WERI-Rb-1 (cell line): Measurements from ENCODE around the gene MAPKAP1.

Experiments used
- DNase-seq: peaks from one replicate; pipeline ENCODE4 v3.0.0-alpha.2; 2020
- H3K27ac ChIP-seq: fragments of 250-450 bp; sonication (Bioruptor Pico); 2 replicates; pipeline ENCODE4 v1.5.1; 2020; ENCODE audit warnings: mild to moderate bottlenecking, moderate library complexity
- H3K27me3 ChIP-seq: fragments of 250-450 bp; sonication (Bioruptor Pico); 2 replicates; pipeline ENCODE4 v1.5.1; 2021; ENCODE audit warnings: mild to moderate bottlenecking, low read depth, moderate library complexity; ENCODE audit not compliant: insufficient read depth, severe bottlenecking
- H3K36me3 ChIP-seq: fragments of 250-450 bp; sonication (Bioruptor Pico); 2 replicates; pipeline ENCODE4 v1.5.1; 2020; ENCODE audit warnings: mild to moderate bottlenecking, moderate library complexity
- H3K4me3 ChIP-seq: 2 replicates; pipeline ENCODE4 v1.5.1; 2011; ENCODE audit warnings: low read depth, mild to moderate bottlenecking, control low read depth, low read length
- H3K9me3 ChIP-seq: fragments of 250-450 bp; sonication (Bioruptor Pico); 2 replicates; pipeline ENCODE4 v1.5.1; 2021; ENCODE audit warnings: mild to moderate bottlenecking, moderate library complexity; ENCODE audit not compliant: severe bottlenecking
- CTCF ChIP-seq: IDR thresholded peaks from 2 replicates; pipeline ENCODE4 v1.5.1; 2011; ENCODE audit warnings: low read depth, mild to moderate bottlenecking, control low read depth, inconsistent platforms, low read length

The MAPKAP1 gene

GRCh38 chr9:125416517-125416916 is 290.5 kb downstream of the MAPKAP1 start:
- H3K27me3 ChIP-seq = no peaks in the 10 kb centered on the region
- no peak overlapping the region for H3K4me3 ChIP-seq
- H3K27ac ChIP-seq = no peak overlapping the region
- H3K36me3 ChIP-seq = no peaks in the 10 kb centered on the region
- no peaks in the 10 kb centered on the region for H3K9me3 ChIP-seq
- DNase-seq = no peak
- TF ChIP-seq CTCF = no peak

GRCh38 chr9:125415583-125416460 is 291.2 kb downstream of the MAPKAP1 start:
- H3K36me3 ChIP-seq = no peaks in the 10 kb centered on the region
- H3K9me3 ChIP-seq = no peaks in the 10 kb centered on the region
- H3K27ac ChIP-seq = no peak overlapping the region
- no peak overlapping the region for H3K4me3 ChIP-seq
- H3K27me3 ChIP-seq = no peaks in the 10 kb centered on the region
- TF ChIP-seq CTCF = no peak
- no peak for DNase-seq

- no peaks in the 10 kb centered on the region for H3K27me3 ChIP-seq
- H3K27ac ChIP-seq = no peak overlapping the region
- peaks cover 2% of the 10 kb centered on the region for H3K9me3 ChIP-seq
- no peak for DNase-seq
- no peak overlapping the region for H3K4me3 ChIP-seq
- no peak for TF ChIP-seq CTCF
- H3K36me3 ChIP-seq = no peaks in the 10 kb centered on the region
Observed at GRCh38 chr9:125413579-125413978, 293.4 kb downstream of the MAPKAP1 start.

DNA sequence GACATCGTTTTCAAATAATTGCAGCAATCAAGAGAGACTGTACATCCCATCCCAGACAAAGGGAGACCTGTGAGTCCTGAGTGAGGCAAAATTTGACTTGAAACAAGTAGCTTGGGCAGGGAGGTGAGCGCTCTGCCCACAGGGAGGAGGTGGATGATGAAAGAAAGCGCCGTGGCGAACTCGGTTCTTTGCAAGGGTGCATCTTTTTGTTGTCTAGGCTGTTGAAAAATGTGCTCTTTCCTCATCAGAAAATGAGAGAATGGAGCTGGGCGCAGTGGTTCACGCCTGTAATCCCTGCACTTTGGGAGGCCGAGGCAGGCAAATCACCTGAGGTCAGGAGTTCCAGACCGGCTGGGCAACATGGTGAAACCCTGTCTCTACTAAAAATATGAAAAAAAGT is 294.8 kb downstream of the MAPKAP1 start:
- DNase-seq = no peak
- Histone ChIP-seq H3K27ac (no peak overlapping the region), H3K9me3 (peaks cover 2% of the 10 kb centered on the region), H3K36me3 (no peaks in the 10 kb centered on the region), H3K27me3 (no peaks in the 10 kb centered on the region), H3K4me3 (no peak overlapping the region)
- no peak for TF ChIP-seq CTCF

DNA sequence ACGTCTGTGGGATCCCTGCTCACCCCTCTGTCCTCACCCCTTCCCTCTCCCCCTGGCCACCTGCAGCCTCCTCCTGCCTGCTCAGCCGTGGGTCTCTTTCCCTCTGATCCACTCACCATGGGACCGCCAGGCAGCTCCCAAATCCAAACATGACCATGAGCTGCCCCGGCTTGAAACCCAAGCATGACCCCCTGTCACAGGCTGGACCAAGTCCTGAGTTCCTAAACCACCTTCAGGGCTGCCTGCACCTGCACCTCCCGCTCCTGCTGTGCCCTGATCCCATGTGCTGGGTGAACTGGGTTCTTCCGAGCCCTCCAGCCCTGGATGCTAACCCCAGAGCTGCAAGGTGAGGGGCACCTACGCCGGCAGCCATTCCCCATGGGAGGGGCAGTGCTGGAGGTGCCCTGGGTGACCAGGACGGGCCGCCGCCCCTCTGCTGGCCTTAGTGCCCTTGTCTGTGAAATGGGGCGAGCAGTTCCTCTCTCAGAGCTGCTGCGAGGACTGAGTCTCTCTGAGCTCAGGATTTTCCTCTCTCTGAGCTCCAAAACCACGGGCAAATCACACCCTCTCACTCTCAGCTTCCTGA is 295.7 kb downstream of the MAPKAP1 start:
- Histone ChIP-seq H3K27ac (no peak overlapping the region), H3K4me3 (no peak overlapping the region)

More for the DNA sequence above, 295.7 kb downstream of the MAPKAP1 start:
- no peak for TF ChIP-seq CTCF
- no peaks in the 10 kb centered on the region for H3K27me3 ChIP-seq
- peaks cover 2% of the 10 kb centered on the region for H3K9me3 ChIP-seq
- DNase-seq = no peak
- no peaks in the 10 kb centered on the region for H3K36me3 ChIP-seq
